Activated naive CD4-positive, alpha-beta T cell treated with anti-CD3 and anti-CD28 coated beads, Interleukin-2, amount 10 ng/mL, durations not matched to agents 7 days and 5 days (primary cell): ENCODE data around the gene PLAC9.

Source experiments
- CTCF ChIA-PET: fragments of 350-600 bp; sonication (Branson Sonifier 250); formaldehyde crosslinking; loops from one replicate; lab custom pipeline; 2021; ENCODE audit warnings: antibody characterized with exemption; lab: Charles Lee
- DNase-seq: peaks from one replicate; pipeline ENCODE4 v3.0.0-alpha.2; 2020
- H3K27ac Mint-ChIP-seq: one replicate; pipeline ENCODE4 v1.8.0; 2021; ENCODE audit warnings: mild to moderate bottlenecking, moderate library complexity, mixed read lengths
- H3K27me3 Mint-ChIP-seq: one replicate; pipeline ENCODE4 v1.8.0; 2021; ENCODE audit warnings: mild to moderate bottlenecking, mixed read lengths
- H3K36me3 Mint-ChIP-seq: one replicate; pipeline ENCODE4 v1.8.0; 2021; ENCODE audit warnings: mixed read lengths
- H3K4me1 Mint-ChIP-seq: one replicate; pipeline ENCODE4 v1.8.0; 2021; ENCODE audit warnings: mixed read lengths
- H3K4me3 Mint-ChIP-seq: one replicate; pipeline ENCODE4 v1.8.0; 2021; ENCODE audit warnings: mild to moderate bottlenecking, moderate library complexity, mixed read lengths
- H3K9me3 Mint-ChIP-seq: one replicate; pipeline ENCODE4 v1.8.0; 2021; ENCODE audit warnings: mixed read lengths

The PLAC9 gene

GRCh38 chr10:80170641-80171040 lies 38.1 kb downstream of the PLAC9 start:
- CTCF ChIA-PET = interaction anchor here (2.2 kb wide), 1 partner anchor 27 kb away, joined by 7 read pairs; no protein-coding TSS in a partner anchor
- H3K4me1 Mint-ChIP-seq = no peaks in the 10 kb centered on the region
- no peaks in the 10 kb centered on the region for H3K9me3 Mint-ChIP-seq
- H3K36me3 Mint-ChIP-seq = peaks cover 27% of the 10 kb centered on the region
- no peak overlapping the region for H3K27ac Mint-ChIP-seq
- no peak for DNase-seq
- no peak overlapping the region for H3K4me3 Mint-ChIP-seq
- H3K27me3 Mint-ChIP-seq = no peaks in the 10 kb centered on the region

- DNase-seq = no peak
- Mint-ChIP-seq H3K27ac (peak overlapping the region; percentile 60), H3K27me3 (no peaks in the 10 kb centered on the region), H3K4me3 (no peak overlapping the region), H3K9me3 (no peaks in the 10 kb centered on the region), H3K36me3 (peaks cover 21% of the 10 kb centered on the region), H3K4me1 (peaks cover 3% of the 10 kb centered on the region)
- CTCF ChIA-PET = interaction anchor here (1.3 to 1.6 kb wide), 2 partner anchors 26 to 31 kb away, joined by 3 to 4 read pairs; no protein-coding TSS in a partner anchor
Measured at GRCh38 chr10:80171248-80171660, 38.7 kb downstream of the PLAC9 start.

DNA sequence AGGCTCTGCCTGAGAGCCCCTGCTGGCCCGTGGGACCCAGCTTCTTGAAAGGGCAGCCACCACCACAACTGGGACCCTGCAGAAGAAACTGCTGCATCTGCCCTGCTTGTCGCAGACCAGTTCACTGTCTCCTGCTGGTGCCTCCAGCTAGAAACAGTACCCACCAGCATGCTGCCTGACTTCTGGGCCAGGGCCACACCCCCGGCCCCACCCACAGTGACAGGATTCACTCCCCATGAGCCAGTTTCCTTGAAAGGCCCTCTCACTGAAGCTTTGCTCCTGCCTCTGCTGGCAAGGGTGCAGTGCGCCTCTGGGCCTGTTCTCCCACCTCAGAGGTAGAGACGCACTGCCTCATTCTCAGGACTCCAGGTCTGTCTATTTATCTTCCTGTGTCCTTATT lies 40.4 kb downstream of the PLAC9 start:
- Mint-ChIP-seq H3K4me3 (no peak overlapping the region), H3K27me3 (no peaks in the 10 kb centered on the region), H3K36me3 (peaks cover 20% of the 10 kb centered on the region), H3K9me3 (no peaks in the 10 kb centered on the region), H3K27ac (no peak overlapping the region), H3K4me1 (peaks cover 16% of the 10 kb centered on the region)
- no peak for DNase-seq
- CTCF ChIA-PET = interaction anchor here (1.2 to 1.6 kb wide), 2 partner anchors 24 to 31 kb away, joined by 3 read pairs; no protein-coding TSS in a partner anchor

- Mint-ChIP-seq H3K9me3 (no peaks in the 10 kb centered on the region), H3K27me3 (no peaks in the 10 kb centered on the region), H3K27ac (no peak overlapping the region), H3K36me3 (peaks cover 20% of the 10 kb centered on the region), H3K4me1 (peaks cover 21% of the 10 kb centered on the region), H3K4me3 (no peak overlapping the region)
- CTCF ChIA-PET = interaction anchor here (1.2 kb wide), 1 partner anchor 30 kb away, joined by 3 read pairs; no protein-coding TSS in a partner anchor
- DNase-seq = no peak
Measured at GRCh38 chr10:80173466-80173865, 40.9 kb downstream of the PLAC9 start.

DNA sequence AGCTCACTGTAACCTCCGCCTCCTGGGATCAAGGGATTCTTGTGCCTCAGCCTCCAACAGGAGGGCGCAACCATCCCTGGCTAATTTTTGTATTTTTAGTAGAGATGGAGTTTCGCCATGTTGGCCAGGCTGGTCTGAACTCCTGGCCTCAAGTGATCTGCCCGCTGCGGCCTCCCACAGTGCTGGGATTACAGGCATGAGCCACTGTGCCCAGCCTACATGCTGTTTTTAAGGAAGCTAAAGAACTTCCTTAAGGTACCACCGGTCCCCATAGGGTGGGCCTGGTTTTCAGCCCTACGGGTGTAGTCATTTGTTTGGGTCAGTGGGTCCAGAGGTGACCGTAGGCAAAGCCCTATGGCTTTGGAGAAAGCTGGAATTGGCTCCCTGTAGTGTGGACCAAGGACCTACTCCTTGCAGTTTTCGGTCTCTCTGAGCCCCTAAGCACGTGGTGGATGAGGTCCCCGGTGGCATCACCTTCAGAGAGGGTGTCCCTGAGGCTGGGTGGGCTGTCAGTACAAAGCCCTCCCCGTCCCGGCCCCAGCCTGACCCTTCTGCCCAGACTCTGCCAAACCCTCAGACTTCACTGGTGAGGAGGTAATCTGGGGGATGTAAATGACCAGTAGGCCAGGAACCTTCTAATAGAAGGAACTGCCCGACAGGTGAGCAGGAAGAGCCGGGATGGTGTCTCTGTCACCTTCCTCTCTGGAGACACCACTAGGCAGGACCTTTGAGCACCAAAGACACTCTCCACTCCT lies 42.3 kb downstream of the PLAC9 start:
- no peak for DNase-seq
- Mint-ChIP-seq H3K4me1 (peaks cover 30% of the 10 kb centered on the region), H3K27me3 (no peaks in the 10 kb centered on the region), H3K4me3 (no peak overlapping the region), H3K36me3 (peaks cover 21% of the 10 kb centered on the region), H3K9me3 (no peaks in the 10 kb centered on the region), H3K27ac (no peak overlapping the region)
- CTCF ChIA-PET = no interaction called here

GRCh38 chr10:80176526-80176925 lies 44.0 kb downstream of the PLAC9 start:
- Mint-ChIP-seq H3K27ac (no peak overlapping the region), H3K9me3 (no peaks in the 10 kb centered on the region), H3K27me3 (no peaks in the 10 kb centered on the region), H3K36me3 (peaks cover 19% of the 10 kb centered on the region), H3K4me1 (peaks cover 35% of the 10 kb centered on the region), H3K4me3 (no peak overlapping the region)
- CTCF ChIA-PET = interaction anchor here (1.0 kb wide), 1 partner anchor 11 kb away, joined by 3 read pairs; no protein-coding TSS in a partner anchor
- no peak for DNase-seq

GRCh38 chr10:80177781-80178636 lies 45.5 kb downstream of the PLAC9 start:
- Mint-ChIP-seq H3K36me3 (peaks cover 16% of the 10 kb centered on the region), H3K9me3 (no peaks in the 10 kb centered on the region), H3K4me3 (no peak overlapping the region), H3K27me3 (no peaks in the 10 kb centered on the region), H3K4me1 (peaks cover 44% of the 10 kb centered on the region), H3K27ac (peak overlapping the region; percentile 71)
- no peak for DNase-seq
- CTCF ChIA-PET = no interaction called here

DNA sequence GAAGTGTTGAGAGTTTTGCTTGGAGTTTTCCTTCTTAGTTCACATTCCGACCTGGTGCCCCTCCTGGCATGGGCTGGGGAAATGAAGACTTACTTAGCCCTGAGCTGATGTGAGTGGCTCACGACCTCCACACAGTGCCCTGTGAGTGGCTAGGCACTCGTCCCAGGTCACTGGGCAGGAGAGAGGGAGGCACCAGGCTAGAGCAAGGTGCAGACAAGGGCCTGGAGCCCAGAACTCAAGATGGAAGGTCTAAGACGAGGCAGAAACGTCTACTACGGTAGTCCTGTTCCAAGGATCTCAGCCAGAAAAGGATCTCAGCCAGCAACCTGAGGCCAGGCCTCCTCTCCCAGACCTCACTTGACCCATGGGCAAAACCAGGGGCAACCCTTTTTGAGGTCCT lies 50.5 kb downstream of the PLAC9 start:
- CTCF ChIA-PET = interaction anchor here (0.8 to 6.3 kb wide), 3 partner anchors 13 to 39 kb away, joined by 3 to 58 read pairs (median 4); no protein-coding TSS in a partner anchor
- Mint-ChIP-seq H3K4me1 (peaks cover 67% of the 10 kb centered on the region), H3K4me3 (no peak overlapping the region), H3K9me3 (no peaks in the 10 kb centered on the region), H3K27me3 (no peaks in the 10 kb centered on the region), H3K27ac (no peak overlapping the region), H3K36me3 (peaks cover 26% of the 10 kb centered on the region)
- no peak for DNase-seq

DNA sequence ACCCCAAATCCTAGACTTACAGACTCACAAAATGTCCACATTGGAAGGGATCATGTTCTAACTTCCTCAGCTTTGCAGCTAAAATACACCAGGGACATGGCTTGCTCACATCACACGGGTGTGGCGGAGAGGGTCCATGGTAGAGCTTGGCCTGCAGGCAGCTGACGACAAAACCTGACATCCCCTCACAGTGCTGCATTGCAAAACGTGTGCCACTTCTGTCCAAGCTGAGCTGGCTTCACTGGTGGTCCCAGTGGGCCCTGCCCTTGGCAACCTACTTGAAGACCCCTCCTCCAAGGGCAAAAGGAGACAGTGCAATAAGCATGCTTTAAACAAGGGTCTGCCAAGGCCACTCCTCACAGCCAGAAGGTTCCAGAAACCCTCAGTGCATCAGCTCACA lies 50.9 kb downstream of the PLAC9 start:
- no peak overlapping the region for H3K4me3 Mint-ChIP-seq
- peaks cover 67% of the 10 kb centered on the region for H3K4me1 Mint-ChIP-seq
- H3K27me3 Mint-ChIP-seq = no peaks in the 10 kb centered on the region
- H3K9me3 Mint-ChIP-seq = no peaks in the 10 kb centered on the region
- H3K27ac Mint-ChIP-seq = no peak overlapping the region
- CTCF ChIA-PET = interaction anchor here (0.8 to 6.3 kb wide), 3 partner anchors 14 to 39 kb away, joined by 3 to 58 read pairs (median 4); no protein-coding TSS in a partner anchor
- peaks cover 24% of the 10 kb centered on the region for H3K36me3 Mint-ChIP-seq
- DNase-seq = no peak

DNA sequence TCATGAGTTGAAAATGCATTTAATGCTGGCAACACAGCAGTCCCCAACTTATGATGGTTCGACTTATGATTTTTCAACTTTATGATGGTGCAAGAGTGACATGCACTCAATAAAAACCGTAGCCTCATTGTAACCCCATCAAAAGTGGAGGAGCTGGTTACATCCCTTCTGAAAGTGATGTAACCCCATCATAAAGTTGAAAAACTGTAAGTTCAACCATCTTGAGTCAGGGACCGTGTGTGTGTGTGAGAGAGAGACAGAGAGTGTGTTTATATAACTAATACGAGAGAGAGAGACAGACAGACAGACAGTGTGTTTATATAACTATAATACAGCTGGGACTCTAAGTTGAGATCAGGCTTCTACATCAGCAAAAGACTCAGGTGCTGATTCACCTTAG lies 51.8 kb downstream of the PLAC9 start:
- Mint-ChIP-seq H3K36me3 (peaks cover 19% of the 10 kb centered on the region), H3K27me3 (no peaks in the 10 kb centered on the region), H3K27ac (peak overlapping the region; percentile 46), H3K4me1 (peaks cover 68% of the 10 kb centered on the region), H3K4me3 (no peak overlapping the region), H3K9me3 (no peaks in the 10 kb centered on the region)
- CTCF ChIA-PET = interaction anchor here (0.7 to 6.3 kb wide), 5 partner anchors 9 to 40 kb away, joined by 3 to 58 read pairs (median 4); no protein-coding TSS in a partner anchor
- DNase-seq = no peak

DNA sequence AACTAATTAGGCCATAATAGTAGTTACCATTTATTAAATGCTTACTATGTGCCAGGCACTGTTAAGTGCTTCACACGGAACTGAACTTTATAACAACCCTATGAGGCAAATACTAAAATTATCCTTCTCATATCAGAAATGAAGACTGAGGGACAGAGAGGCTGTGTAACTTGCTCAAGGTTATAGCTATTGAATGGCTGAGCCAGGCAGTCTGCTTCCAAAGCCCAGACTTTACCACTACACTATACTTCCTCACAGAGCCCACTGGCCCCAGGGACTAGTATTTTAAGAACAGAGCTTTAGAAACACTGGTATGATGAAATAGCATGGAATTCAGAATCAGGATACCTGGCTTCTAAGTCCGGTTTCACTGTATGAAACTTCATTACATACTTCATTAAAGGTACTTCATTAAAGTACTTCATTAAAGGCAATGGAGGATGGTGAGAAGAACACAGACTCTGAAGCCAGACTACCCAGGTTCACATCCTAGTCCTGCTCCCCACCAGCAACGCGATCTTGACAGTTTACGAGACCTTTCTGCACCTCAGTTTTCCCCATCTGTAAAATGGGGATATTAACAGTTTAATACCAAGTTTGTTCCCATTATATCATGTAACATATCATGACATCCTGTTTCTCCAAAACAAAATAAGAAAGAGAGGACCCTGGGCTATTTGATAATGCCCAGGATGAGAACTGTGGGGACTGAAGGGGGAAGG lies 53.2 kb downstream of the PLAC9 start:
- Mint-ChIP-seq H3K36me3 (peaks cover 19% of the 10 kb centered on the region), H3K9me3 (no peaks in the 10 kb centered on the region), H3K27ac (peak overlapping the region; percentile 92), H3K4me1 (peaks cover 74% of the 10 kb centered on the region), H3K4me3 (no peak overlapping the region), H3K27me3 (no peaks in the 10 kb centered on the region)
- CTCF ChIA-PET = interaction anchor here (1.1 to 6.3 kb wide), 3 partner anchors 11 to 42 kb away, joined by 4 to 58 read pairs (median 4); no protein-coding TSS in a partner anchor
- no peak for DNase-seq

DNA sequence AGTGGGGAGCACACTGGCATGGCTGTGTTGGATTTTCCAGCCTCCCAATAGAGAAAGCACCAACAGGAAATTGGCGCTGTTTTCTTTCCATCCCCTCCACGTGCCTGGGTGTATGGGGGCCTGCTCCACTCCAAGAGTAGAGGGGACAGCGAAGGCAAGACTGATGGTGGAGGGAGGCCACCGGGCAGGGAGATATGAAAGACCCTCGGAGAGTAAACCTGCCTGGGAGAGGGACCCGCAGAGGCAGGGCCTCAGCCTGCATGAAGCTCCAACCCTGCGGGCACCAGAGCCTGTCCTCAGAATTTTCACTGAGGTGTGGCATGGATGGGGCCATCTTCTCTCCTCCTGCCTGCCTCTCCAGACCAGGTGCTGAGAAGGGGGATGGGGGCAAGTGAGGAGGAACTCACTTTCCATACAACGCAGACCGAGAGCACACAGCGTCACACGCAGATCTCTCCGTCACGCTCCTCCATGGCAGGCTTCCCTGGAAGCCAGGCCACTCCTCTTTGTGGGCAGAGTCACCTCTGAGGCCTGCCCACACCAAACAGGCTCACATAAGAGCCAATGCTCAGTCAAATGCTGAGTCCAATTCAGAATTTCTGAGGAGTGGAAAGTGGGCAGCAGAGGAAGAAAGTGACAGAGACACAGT lies 54.0 kb downstream of the PLAC9 start:
- Mint-ChIP-seq H3K4me1 (peaks cover 74% of the 10 kb centered on the region), H3K9me3 (no peaks in the 10 kb centered on the region), H3K27me3 (no peaks in the 10 kb centered on the region), H3K4me3 (peak overlapping the region; percentile 61), H3K36me3 (peaks cover 19% of the 10 kb centered on the region), H3K27ac (peak overlapping the region; percentile 92)
- CTCF ChIA-PET = interaction anchor here (1.3 to 6.3 kb wide), 5 partner anchors 10 to 42 kb away, joined by 3 to 58 read pairs (median 4); no protein-coding TSS in a partner anchor
- peak; percentile 58 for DNase-seq

DNA sequence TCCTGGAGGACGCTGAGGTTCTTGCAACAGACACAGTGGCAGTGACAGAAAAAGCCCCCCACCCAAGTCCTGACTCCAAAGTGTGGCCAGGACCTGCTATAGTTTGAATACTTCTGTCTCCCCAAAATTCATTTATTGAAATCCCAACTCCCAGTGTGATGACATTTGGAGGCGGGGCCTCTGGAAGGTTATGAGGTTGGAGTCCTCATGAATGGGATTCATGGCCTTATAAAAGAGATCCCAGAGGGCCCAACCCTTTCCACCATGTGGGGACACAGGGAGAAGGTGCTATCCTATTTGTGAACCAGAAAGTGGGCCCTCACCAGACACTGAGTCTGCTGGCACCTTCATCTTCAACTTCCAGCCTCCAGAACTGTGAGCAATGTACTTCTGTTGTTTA lies 54.5 kb downstream of the PLAC9 start:
- peak overlapping the region; percentile 61 for H3K4me3 Mint-ChIP-seq
- H3K4me1 Mint-ChIP-seq = peaks cover 76% of the 10 kb centered on the region
- CTCF ChIA-PET = interaction anchor here (1.3 to 6.3 kb wide), 6 partner anchors 10 to 43 kb away, joined by 3 to 58 read pairs (median 4); no protein-coding TSS in a partner anchor
- no peak for DNase-seq
- peak overlapping the region; percentile 92 for H3K27ac Mint-ChIP-seq
- no peaks in the 10 kb centered on the region for H3K9me3 Mint-ChIP-seq
- no peaks in the 10 kb centered on the region for H3K27me3 Mint-ChIP-seq
- H3K36me3 Mint-ChIP-seq = peaks cover 25% of the 10 kb centered on the region
